GM12864 (cell line): Measurements from ENCODE around the gene TBC1D2.

Experiments used
- DNase-seq: peaks from one replicate; pipeline ENCODE4 v3.0.0-alpha.2; 2011; ENCODE audit warnings: low read depth
- H3K4me3 ChIP-seq: 2 replicates; pipeline ENCODE4 v1.5.1; 2011; ENCODE audit warnings: mild to moderate bottlenecking, low read depth, low read length, control low read depth
- CTCF ChIP-seq: IDR thresholded peaks from 2 replicates; pipeline ENCODE4 v1.5.1; 2011; ENCODE audit warnings: low read depth, mild to moderate bottlenecking, moderate library complexity, low read length, control low read depth, inconsistent platforms; ENCODE audit errors: missing control alignments

Gene TBC1D2

GRCh38 chr9:98219794-98220370, 35.6 kb downstream of the TBC1D2 start:
- no peak for TF ChIP-seq CTCF
- no peak overlapping the region for H3K4me3 ChIP-seq
- DNase-seq, result no peak

- no peak for DNase-seq
- H3K4me3 ChIP-seq, result no peak overlapping the region
- TF ChIP-seq CTCF, result no peak
Measured at GRCh38 chr9:98219364-98219716, 36.1 kb downstream of the TBC1D2 start.

GRCh38 chr9:98218562-98219363, 36.7 kb downstream of the TBC1D2 start:
- TF ChIP-seq CTCF, result no peak
- no peak for DNase-seq
- H3K4me3 ChIP-seq, result no peak overlapping the region

- DNase-seq, result no peak
- TF ChIP-seq CTCF, result no peak
- no peak overlapping the region for H3K4me3 ChIP-seq
Measured at GRCh38 chr9:98217255-98217654, 38.2 kb downstream of the TBC1D2 start.

- no peak for TF ChIP-seq CTCF
- no peak for DNase-seq
Measured at GRCh38 chr9:98216391-98216790, 39.1 kb downstream of the TBC1D2 start.

GRCh38 chr9:98215821-98216220, 39.6 kb downstream of the TBC1D2 start:
- no peak overlapping the region for H3K4me3 ChIP-seq
- peak; percentile 47 for TF ChIP-seq CTCF
- no peak for DNase-seq

More at GRCh38 chr9:98216391-98216790, 39.1 kb downstream of the TBC1D2 start:
- H3K4me3 ChIP-seq, result no peak overlapping the region

GRCh38 chr9:98215271-98215670, 40.2 kb downstream of the TBC1D2 start:
- no peak for TF ChIP-seq CTCF
- DNase-seq, result no peak

More at GRCh38 chr9:98215271-98215670, 40.2 kb downstream of the TBC1D2 start:
- H3K4me3 ChIP-seq, result no peak overlapping the region
